DMS79 treated with DMSO at 0.1 percent for 48 hours (cell line): ENCODE measurements around the gene GAGE10.
A peak's percentile ranks its signal among the peaks of the same experiment; 100 is the strongest.
"Not testable (repeated sequence)": the region's sequence is repeated elsewhere in the genome, so short reads cannot be mapped to it uniquely, and the experiment has no call there.

Experiments used
- DNase-seq: peaks from one replicate; lab custom pipeline; 2025; lab: John Stamatoyannopoulos, UW

GAGE10 gene

DNA sequence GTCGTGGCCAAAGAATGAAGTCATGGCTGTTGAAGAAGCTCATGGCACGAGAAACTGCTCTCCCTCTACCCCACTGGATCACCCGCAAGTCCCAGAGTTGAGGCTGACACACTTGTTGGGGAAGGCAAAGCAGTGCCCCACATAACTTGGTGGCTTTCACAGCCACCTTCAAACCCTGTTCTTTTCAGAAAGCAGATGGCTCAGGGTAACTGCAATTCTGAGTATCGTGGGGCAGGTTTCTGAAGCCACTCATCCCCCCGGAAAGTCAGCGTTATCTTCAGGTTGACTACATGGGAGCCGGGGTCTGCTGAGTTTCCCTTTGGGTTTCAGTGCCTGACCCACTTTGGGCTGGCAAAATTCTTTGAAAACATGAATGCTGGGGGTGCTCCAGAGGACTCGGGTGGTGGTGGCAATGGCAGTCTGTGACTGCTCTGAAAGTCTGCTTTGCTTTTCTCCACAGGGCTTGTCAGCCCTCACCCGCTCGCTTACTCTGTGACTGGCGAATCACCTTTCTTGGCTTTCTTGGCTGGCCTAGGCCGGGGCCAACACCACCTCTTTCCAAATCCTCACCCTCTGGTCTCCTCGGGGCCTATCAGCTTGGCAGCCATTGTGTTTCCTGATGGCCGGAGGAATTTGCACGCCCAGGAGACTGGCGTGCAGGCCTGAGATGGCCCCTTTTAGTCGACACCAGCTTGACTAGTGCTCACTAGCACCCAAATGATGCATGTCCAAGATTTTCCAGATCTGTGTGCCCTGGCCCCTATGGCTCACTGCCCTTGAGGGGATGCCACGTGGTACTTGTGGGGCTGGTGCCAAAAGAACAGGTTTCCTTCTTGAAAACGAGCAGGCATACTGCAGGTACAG, 26.5 kb upstream of the GAGE10 start:
- peak; percentile 49 for DNase-seq

DNA sequence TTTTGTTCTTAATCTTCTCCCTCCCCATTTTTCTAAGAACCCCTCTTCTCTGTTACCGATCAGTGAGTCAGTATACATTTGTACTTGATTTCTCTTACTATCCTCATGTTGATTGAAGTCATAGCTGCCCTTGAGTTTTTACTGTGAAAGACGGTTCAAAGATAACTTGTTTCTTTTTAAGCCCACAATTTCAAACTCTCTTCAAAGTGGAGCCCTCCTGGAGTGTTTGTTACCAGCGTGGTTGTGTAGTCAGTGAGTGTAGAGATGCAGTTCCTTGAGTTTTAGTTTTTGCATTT, 26.0 kb upstream of the GAGE10 start:
- no peak for DNase-seq

DNA sequence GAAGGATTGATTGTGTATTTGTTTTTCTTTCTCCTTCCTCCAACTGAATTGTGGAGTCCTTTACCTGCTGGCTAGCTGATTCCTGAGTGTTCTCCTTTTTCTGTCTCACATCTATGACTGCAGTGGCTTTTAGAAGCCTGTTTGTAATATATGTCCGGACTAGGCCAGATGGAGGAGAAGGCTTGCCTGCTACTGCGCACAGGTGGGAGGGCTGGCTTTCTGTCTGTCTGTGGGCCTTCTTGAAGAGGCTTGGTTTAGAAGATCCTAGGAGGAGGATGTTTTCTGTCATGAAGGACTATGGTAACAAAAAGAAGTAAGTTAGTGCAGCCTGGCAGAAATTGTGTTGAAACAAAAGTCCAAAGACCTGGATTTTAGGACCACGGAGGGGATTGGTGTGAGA, 25.4 kb upstream of the GAGE10 start:
- DNase-seq: no peak

DNA sequence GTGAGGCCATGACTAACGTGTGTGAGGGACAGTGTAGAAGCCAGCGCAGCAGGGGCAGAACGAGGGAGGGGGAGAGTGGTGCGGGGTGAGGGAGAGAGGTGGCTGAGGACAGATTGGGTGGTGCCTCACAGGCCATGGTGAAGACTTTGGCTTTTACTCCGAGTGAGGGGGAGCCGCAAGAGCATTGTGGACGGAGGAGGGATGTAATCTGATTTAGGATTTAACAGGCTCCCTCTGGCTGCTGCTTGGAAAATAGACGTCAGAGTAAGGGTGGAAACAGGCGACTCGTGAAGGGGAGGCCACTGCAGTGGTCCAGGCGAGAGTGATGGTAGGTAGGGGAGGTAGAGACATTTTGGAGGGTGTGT, 20.8 kb upstream of the GAGE10 start:
- DNase-seq: no peak

DNA sequence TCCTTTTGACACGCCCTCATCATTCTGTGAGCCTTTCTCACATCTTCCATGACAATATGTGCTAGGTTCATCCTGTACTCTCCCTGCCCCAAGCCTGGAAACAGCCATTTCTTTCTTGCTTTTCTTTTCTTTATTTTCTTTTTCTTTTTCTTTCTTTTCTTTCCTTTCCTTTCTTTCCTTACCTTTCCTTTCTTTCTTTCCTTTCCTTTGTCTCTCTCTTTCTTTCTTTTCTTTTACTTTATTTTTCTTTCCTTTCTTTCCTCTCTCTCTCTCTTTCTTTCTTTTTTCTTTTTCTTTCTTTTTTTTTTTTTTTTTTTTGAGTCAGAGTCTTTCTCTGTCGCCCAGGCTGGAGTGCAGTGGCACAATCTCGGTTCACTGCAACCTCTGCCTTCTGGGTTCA, 19.2 kb upstream of the GAGE10 start:
- DNase-seq: no peak

DNA sequence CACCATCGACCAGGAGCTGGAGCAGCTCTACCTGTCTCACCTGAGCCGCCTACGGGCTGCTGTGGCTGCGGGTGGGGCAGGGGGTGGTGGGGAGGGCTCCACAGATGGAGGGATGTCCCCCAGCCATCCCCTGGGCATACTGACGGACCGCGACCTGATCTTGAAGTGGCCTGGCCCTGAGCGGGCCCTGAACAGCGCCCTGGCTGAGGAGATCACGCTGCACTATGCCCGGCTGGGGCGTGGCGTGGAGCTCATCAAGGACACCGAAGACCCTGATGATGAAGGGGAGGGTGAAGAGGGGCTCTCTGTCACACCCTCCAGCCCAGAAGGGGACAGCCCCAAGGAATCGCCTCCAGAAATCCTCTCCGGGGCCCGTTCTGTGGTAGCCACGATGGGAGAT, 17.3 kb upstream of the GAGE10 start:
- no peak for DNase-seq

DNA sequence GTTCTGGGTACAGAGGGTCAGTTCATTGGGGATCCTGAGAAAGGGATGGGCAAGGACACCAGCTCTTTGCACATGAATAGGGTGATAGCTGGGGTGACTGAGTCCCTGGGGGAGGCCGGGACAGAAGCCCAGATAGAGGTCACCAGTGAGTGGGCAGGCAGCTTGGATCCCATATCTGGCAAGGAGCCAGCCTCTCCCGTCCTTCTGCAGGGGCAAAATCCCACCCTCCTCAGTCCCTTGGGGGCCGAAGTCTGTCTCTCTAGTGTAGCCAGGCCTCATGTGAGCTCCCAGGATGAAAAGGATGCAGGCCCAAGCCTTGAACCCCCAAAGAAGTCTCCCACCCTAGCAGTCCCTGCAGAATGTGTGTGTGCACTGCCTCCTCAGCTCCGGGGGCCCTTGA, 16.9 kb upstream of the GAGE10 start:
- DNase-seq: no peak

DNA sequence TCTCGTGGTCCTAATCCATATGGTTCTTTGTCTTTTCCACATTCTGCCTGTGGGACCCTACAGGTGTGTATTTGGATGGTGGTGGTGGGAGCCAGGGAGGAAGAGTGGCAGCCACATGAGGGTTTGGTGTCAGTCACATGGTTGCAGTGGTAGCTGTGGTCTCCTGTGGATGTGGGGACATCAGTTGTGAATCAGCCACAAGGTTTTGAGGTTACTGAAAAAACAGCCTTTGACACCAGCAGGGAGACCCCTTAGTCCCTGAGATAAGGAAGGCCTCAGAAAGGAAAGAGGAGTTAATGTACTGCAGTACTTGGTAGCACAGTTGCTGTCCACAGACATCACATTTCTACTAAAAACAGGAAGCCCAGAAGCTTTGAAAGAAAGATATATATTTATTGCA, 15.8 kb upstream of the GAGE10 start:
- DNase-seq: no peak

DNA sequence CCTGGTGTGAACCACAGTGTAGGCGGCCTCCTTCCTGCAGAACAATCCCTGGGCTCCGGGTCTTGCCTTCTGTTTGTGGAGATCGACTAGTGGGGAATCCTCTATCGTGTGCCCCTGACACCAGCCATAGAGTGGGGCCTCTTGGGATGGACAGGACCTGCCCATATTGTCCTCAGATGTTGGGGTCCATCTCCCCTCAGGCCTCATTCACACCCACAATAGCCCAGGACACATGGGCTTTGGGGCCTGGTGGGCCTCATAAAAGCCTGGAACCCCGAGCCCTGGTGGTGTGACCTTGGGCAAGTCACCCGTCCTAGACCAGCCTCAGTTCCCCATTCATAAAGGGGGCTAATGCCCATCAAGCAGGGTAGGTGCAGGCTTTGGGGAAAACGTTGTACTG, 13.2 kb upstream of the GAGE10 start:
- no peak for DNase-seq

DNA sequence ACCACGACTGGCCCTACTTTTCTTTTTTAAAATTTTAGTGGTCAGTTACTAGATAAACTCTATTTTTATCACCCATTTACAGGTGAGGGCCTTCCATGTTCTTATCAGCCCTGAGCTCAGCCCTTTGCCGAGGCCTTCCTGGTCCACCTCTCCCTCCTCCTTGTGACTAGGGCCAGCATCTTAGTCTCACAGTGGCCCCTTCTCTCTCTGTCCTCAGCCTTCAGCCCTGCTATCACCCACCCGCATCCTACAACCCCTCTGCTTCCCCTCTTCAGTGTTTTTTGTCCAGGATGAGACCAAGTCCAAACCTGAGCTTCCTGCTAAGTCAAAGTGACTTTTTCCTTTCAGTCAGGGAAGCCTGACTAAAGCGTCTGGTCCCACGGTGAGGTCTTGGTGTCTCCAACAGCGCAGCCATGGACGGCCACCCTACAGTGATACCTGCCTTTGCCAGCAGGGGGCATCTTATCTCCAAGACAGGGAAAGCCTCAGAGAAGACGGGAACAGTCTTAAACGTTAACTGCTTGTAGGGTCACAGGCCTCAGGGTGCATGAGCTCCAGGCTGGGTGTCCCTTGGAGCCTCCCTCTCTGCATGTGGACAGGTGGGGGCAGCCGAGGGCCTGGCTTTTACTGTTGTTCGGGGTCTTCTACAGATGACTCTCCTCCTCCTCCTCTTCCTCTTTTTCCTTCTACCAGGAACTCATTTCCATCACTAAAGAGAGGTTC, 11.7 kb upstream of the GAGE10 start:
- DNase-seq: peak; percentile 18

DNA sequence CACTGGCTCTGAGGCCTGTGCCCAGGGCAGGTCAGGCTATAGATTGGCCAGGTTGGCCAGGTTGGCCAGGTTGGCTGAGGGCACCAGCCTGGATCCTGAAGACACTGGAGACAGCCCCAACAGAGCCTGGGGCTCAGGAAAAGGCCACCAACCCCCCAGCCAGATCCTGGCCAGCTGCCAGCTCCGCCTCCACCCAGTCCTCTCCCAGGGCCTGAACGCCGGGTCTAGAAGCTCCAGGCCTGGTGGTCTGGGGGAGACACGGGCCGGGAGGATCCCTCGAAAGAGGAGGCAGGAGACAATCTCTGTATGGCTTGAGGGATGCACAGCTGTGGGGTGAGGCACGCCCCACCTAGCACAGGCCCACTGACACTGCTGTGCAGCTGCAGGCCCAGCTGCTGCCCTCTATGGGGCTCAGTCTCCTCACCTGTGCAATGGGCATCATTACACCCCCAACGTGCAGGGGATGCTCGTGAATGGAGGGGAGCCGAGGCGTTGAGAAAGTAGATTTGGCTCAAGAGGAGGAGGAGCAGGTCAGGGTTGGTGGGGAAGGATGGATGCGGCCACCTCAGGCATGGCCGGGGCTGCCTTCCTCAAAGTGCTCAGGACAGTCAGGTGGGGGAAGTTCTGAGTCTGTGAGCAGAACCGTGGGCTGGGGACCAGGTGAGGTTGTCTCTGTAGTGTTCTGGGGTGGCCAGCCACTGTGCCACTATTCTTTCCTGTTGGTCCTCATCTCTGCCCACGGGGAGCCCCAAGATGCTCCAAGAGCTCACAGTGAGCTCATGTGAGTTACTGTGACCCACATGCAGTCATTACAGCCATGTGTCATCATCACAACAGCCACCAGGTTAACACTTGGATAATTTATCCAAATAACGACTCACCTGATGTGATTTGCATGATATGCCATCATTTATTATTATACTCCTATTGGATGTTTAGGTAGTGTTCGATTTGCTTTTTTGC, 10.8 kb upstream of the GAGE10 start:
- no peak for DNase-seq

DNA sequence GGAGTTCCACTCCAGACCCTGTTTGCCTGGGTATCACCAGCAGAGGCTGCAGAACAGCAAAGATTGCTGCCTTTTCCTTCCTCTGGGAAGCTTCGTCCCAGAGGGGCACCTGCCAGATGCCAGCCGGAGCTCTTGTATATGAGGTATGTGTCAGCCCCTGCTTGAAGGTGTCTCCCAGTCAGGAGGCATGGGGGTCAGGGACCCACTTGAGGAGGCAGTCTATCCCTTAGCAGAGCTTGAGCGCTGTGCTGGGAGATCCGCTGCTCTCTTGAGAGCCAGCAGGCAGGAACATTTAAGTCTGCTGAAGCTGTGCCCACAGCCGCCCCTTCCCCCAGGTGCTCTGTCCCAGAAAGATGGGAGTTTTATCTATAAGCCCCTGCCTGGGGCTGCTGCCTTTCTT, 4.2 kb upstream of the GAGE10 start:
- DNase-seq: not testable (repeated sequence)

DNA sequence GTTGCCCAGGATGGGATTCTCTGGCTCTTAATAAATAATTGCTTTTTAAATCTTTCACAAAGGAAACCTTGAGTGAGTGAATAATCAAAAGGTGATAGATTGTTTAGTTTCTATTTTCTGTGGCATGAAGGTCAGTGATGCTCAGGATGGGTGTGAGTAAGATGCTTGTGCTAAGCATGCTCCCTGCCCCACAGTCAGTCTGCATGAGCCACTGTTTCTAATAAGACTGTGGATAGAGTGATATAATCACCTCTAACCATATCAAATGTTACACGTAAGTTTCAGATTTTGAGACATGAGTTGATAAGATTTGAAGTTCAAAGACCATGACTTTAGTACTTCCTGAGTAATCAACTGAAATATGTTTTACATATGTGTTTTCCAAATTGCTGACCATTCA, 2.7 kb upstream of the GAGE10 start:
- no peak for DNase-seq

DNA sequence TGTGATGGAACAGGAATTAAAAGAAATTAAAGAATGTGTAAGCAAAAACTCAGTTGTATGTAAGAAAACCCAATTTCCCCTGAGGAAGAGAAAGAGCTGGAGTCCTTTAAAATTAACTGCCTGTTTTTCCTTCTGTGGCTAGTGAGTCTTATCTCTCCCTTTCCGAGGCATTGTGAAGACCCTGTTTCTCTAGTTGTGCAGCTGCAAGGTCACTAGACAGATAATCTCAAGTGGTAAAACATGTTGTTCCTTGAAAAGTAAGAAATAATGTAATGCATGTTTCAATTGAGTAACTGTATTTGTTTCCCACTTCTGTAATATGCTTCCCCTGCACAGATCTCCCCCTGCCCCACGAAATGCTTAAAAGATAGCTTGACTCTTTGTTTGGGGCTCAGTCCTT, 4.3 kb downstream of the GAGE10 start:
- not testable (repeated sequence) for DNase-seq

DNA sequence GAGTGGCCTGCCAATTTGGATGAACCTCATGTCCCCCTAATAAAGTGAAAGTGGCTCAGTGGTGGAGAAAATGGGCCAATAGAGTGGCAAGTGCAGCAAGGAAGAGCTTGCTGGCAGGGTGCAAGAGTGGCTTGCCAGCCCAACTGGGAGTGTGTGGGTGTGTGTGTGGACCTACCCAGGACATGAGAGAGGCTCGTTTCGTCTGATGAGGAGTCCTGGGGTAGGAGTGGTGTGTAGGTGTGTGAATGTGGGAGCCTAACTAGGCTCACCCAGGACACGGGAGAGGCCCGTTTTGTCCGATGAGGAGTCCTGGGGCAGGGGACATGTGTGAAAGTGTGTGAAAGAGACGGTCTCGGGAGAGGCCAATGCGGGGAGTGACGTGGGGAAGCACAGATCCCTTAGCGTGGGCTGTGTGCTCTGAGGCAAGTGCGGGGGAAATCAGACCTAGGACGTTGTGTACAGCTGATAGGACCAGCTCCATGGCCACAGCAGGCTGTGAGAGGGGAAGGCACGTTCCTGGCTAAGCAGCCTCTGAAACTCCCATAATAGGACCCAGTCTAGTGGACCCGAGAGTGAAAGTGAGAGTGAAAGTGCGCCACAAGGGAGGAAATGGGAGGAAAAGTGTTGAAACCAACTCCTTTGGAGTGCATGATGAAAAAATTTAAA, 5.3 kb downstream of the GAGE10 start:
- DNase-seq: no peak

DNA sequence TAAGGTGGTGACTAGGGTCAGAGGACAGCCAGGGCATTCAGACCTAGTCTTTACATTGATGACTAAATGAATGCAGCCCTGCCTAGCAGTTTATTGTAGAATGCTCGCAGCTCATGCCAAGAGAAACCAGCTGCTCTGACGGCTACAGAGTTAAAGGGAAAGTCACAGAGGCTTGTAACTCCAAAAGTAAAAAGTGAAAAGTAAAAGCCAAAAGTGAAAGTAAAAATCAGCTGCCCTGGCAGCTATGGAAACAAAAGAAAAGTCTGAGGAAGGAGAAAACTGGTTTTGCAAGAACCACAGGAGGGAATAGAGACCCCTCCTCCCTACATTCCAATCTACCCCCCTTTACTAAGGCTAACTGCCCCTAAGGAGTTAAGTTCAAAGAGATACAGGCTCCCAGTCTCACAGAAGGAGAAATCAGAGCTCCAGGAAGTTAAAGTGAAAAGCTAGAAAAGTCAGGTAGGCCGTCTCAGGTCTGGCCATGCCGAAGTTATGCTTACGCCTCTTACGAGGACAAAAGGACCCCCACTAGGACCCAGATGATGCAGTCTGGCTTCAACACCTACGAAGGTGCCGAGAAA, 6.0 kb downstream of the GAGE10 start:
- no peak for DNase-seq

DNA sequence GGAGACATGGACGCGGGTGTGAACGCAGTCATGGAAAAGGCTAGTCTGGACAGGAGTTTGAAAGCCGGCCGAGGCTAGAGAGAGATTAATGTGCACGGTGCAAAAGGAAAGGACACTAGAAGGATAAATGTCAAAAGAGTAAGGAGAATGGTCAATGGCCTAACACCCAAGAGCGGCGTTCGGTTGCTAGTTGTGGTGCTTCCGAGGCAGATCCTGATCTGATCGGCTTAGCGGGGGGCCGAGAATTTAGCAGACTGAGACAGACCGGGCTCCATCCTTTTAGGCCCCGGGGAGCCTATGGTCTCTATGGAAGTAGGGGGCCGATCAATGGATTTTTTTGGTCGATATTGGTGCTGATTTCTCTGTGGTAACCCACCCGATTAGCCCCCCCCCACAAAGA, 6.9 kb downstream of the GAGE10 start:
- no peak for DNase-seq

DNA sequence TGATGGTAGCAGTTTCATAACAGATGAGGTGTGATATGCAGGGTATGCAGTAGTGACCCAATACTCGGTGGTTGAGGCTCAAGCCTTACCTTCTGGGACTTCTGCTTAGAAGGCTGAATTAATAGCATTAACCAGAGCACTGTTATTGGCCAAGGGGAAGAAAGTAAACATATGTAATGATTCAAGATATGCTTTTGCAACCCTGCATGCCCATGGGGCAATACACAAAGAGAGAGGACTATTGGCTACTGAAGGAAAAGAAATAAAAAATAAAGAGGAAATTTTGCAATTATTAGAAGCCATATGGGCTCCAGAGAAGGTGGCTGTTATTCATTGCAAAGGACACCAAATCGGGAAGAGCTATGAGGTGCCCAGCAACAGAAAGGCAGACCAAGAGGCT, 8.7 kb downstream of the GAGE10 start:
- no peak for DNase-seq

DNA sequence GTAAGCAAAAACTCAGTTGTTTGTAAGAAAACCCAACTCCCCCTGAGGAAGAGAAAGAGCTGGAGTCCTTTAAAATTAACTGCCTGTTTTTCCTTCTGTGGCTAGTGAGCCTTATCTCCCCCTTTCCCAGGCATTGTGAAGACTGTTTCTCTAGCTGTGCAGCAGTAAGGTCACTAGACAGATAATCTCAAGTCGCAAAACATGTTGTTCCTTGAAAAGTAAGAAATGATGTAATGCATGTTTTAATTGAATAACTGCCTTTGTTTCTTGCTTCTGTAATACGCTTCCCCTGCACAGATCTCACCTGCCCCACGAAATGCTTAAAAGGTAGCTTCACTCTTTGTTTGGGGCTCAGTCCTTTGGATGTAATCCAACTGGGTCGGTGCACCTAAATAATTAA, 12.6 kb downstream of the GAGE10 start:
- DNase-seq: no peak

DNA sequence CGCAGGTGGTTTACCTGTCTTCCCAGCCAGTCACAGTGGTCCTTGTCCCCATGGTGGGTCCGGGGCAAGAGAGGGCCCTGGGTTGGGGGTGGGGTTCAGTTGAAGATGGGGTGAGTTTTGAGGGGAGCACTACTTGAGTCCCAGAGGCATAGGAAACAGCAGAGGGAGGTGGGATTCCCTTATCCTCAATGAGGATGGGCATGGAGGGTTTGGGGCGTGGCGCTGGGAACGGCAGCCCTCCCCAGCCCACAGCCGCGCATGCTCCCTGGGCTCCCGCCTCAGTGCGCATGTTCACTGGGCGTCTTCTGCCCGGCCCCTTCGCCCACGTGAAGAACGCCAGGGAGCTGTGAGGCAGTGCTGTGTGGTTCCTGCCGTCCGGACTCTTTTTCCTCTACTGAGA, 18.3 kb downstream of the GAGE10 start, which contains the start of gene GAGE12J:
Gene GAGE12J (plus strand): TSS at position 301 of the 400 bp plus-strand sequence. CDS start 1,157 bp downstream, outside the sequence.
- DNase-seq: not testable (repeated sequence)

DNA sequence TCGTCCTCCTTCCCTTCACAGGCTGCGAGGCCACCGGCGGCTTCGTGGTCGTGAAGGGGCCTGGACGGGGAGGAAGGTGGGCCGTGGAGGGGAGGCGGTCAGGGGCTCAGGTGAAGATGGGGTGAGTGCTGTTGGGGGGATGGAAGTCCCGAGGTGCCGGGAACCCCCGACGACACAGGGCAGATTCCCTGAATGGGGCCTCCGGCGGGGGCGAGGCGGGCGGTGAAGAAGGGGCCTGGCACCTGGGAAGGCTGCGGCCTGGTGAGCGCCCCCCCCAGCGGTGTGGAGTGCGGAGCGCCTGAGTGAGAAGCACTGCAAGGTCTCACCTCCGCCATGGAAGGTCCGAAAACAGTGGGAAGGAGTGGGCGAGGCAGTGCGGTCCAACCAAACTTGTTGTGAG, 18.8 kb downstream of the GAGE10 start:
- DNase-seq: not testable (repeated sequence)

DNA sequence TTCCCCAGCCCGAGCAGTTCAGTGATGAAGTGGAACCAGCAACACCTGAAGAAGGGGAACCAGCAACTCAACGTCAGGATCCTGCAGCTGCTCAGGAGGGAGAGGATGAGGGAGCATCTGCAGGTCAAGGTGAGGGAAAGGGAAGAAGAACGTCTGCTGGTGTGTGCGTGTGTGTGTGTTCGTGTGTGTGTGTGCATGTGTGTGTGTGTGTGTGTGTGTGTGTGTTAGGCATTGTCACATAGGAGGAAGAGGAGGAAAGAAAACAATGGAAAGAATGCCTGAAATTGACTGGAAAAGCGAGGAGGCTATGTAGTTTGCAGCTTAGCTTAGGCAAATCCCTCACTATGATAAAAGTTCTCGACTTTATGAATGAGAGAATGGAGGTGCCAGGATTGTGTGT, 20.3 kb downstream of the GAGE10 start:
- not testable (repeated sequence) for DNase-seq
